DOHH2 (cell line): Measurements from ENCODE around the gene NDUFAF5.
"Not testable (repeated sequence)": the region's sequence is repeated elsewhere in the genome, so short reads cannot be mapped to it uniquely, and the experiment has no call there.

Source experiments
- EZH2phosphoT487 ChIP-seq: fragments of 200-600 bp; sonication (generic); IDR thresholded peaks from 2 replicates; pipeline ENCODE4 v1.6.1; 2017; ENCODE audit warnings: borderline replicate concordance, mild to moderate bottlenecking, antibody characterized with exemption, low read length, moderate library complexity, mixed read lengths
- TF ChIP-seq, protein P1 (sequence below): fragments of 200-600 bp; sonication (generic); IDR thresholded peaks from one replicate; pipeline ENCODE4 v1.5.1; 2014; ENCODE audit warnings: antibody characterized with exemption, mild to moderate bottlenecking, low read depth, low read length; ENCODE audit not compliant: poor library complexity, severe bottlenecking

GRCh38 chr20:13760451-13760946 is 24.3 kb upstream of the NDUFAF5 start:
- TF ChIP-seq, protein P1, sequence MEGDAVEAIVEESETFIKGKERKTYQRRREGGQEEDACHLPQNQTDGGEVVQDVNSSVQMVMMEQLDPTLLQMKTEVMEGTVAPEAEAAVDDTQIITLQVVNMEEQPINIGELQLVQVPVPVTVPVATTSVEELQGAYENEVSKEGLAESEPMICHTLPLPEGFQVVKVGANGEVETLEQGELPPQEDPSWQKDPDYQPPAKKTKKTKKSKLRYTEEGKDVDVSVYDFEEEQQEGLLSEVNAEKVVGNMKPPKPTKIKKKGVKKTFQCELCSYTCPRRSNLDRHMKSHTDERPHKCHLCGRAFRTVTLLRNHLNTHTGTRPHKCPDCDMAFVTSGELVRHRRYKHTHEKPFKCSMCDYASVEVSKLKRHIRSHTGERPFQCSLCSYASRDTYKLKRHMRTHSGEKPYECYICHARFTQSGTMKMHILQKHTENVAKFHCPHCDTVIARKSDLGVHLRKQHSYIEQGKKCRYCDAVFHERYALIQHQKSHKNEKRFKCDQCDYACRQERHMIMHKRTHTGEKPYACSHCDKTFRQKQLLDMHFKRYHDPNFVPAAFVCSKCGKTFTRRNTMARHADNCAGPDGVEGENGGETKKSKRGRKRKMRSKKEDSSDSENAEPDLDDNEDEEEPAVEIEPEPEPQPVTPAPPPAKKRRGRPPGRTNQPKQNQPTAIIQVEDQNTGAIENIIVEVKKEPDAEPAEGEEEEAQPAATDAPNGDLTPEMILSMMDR: not testable (repeated sequence)
- not testable (repeated sequence) for TF ChIP-seq EZH2phosphoT487
